Calu3 (cell line): ENCODE results near the gene NMNAT3. TPM values are rescaled to one million over a fixed set of nuclear protein-coding genes. Genes with fewer than 3 reads are reported as not detected.

Experiments used
- BruUV-seq: library from RNA; stranded (reverse); fragments of 400-500 nt; replicated peaks from 2 replicates; lab custom pipeline; 2021; lab: Mats Ljungman, UMichigan
- CTCF ChIA-PET: fragments of 300-600 bp; sonication (Branson Sonifier 250); formaldehyde crosslinking; loops from one replicate; lab custom pipeline; 2022; ENCODE audit warnings: antibody characterized with exemption; lab: Charles Lee
- DNase-seq: peaks from one replicate; pipeline ENCODE4 v3.0.0; 2022
- H3K27ac Mint-ChIP-seq: one replicate; pipeline ENCODE4 v1.8.0; 2022; ENCODE audit warnings: mixed read lengths; ENCODE audit not compliant: unreplicated experiment
- H3K27me3 Mint-ChIP-seq: one replicate; pipeline ENCODE4 v1.8.0; 2022; ENCODE audit warnings: mixed read lengths; ENCODE audit not compliant: unreplicated experiment
- H3K36me3 Mint-ChIP-seq: one replicate; pipeline ENCODE4 v1.8.0; 2022; ENCODE audit warnings: mild to moderate bottlenecking, moderate library complexity, mixed read lengths; ENCODE audit not compliant: insufficient read depth, unreplicated experiment
- H3K4me1 Mint-ChIP-seq: one replicate; pipeline ENCODE4 v1.8.0; 2022; ENCODE audit warnings: mild to moderate bottlenecking, low read depth, mixed read lengths; ENCODE audit not compliant: unreplicated experiment
- H3K4me3 Mint-ChIP-seq: one replicate; pipeline ENCODE4 v1.8.0; 2022; ENCODE audit warnings: mild to moderate bottlenecking, low read depth, moderate library complexity, mixed read lengths; ENCODE audit not compliant: unreplicated experiment
- H3K9me3 Mint-ChIP-seq: one replicate; pipeline ENCODE4 v1.8.0; 2022; ENCODE audit warnings: low read depth, mixed read lengths; ENCODE audit not compliant: unreplicated experiment
- CTCF ChIP-seq: fragments of 200-600 bp; IDR thresholded peaks from one replicate; pipeline ENCODE4 v1.8.0; 2022; ENCODE audit warnings: antibody characterized with exemption; ENCODE audit not compliant: unreplicated experiment
- intact Hi-C: fragments of 100-400 bp; cut with micrococcal nuclease; formaldehyde crosslinking; loops from one replicate; pipeline ENCODE4 v1.10.0; 2022; ENCODE audit not compliant: unreplicated experiment
- total RNA-seq: library from RNA; stranded (reverse); gene quantifications from 2 replicates; pipeline ENCODE4 v1.2.3, GENCODE V29; 2022

Gene NMNAT3
- total RNA-seq, 1 experiment from 2014 or later = 7.2 TPM

- no peak overlapping the region for H3K4me3 Mint-ChIP-seq
- TF ChIP-seq CTCF = no peak
- no peaks in the 10 kb centered on the region for H3K9me3 Mint-ChIP-seq
- H3K36me3 Mint-ChIP-seq = no peaks in the 10 kb centered on the region
- no peak for DNase-seq
- no TSS peak for BruUV-seq
- no peak overlapping the region for H3K27ac Mint-ChIP-seq
- intact Hi-C loops = no loop called here
- no peaks in the 10 kb centered on the region for H3K27me3 Mint-ChIP-seq
- CTCF ChIA-PET = no interaction called here
- H3K4me1 Mint-ChIP-seq = peaks cover 17% of the 10 kb centered on the region
Observed at GRCh38 chr3:139530717-139531116, 147.1 kb downstream of the NMNAT3 start.

- TF ChIP-seq CTCF = no peak
- H3K27ac Mint-ChIP-seq = no peak overlapping the region
- CTCF ChIA-PET = no interaction called here
- peaks cover 7% of the 10 kb centered on the region for H3K4me1 Mint-ChIP-seq
- H3K27me3 Mint-ChIP-seq = no peaks in the 10 kb centered on the region
- no TSS peak for BruUV-seq
- H3K9me3 Mint-ChIP-seq = no peaks in the 10 kb centered on the region
- DNase-seq = no peak
- no peak overlapping the region for H3K4me3 Mint-ChIP-seq
- no peaks in the 10 kb centered on the region for H3K36me3 Mint-ChIP-seq
- intact Hi-C loops = no loop called here
Observed at GRCh38 chr3:139529662-139530061, 148.1 kb downstream of the NMNAT3 start.

- TF ChIP-seq CTCF = no peak
- H3K36me3 Mint-ChIP-seq = no peaks in the 10 kb centered on the region
- H3K9me3 Mint-ChIP-seq = no peaks in the 10 kb centered on the region
- no peak overlapping the region for H3K4me3 Mint-ChIP-seq
- no peaks in the 10 kb centered on the region for H3K27me3 Mint-ChIP-seq
- BruUV-seq = no TSS peak
- no peak overlapping the region for H3K27ac Mint-ChIP-seq
- intact Hi-C loops = no loop called here
- no peaks in the 10 kb centered on the region for H3K4me1 Mint-ChIP-seq
- CTCF ChIA-PET = no interaction called here
- no peak for DNase-seq
Observed at GRCh38 chr3:139528924-139529323, 148.8 kb downstream of the NMNAT3 start.

- BruUV-seq = no TSS peak
- H3K4me1 Mint-ChIP-seq = no peaks in the 10 kb centered on the region
- no peak for DNase-seq
- H3K27me3 Mint-ChIP-seq = no peaks in the 10 kb centered on the region
- H3K4me3 Mint-ChIP-seq = no peak overlapping the region
- no peaks in the 10 kb centered on the region for H3K36me3 Mint-ChIP-seq
- H3K9me3 Mint-ChIP-seq = no peaks in the 10 kb centered on the region
- CTCF ChIA-PET = no interaction called here
- TF ChIP-seq CTCF = no peak
- H3K27ac Mint-ChIP-seq = no peak overlapping the region
- intact Hi-C loops = no loop called here
Observed at GRCh38 chr3:139528281-139528680, 149.5 kb downstream of the NMNAT3 start.
